Spleen (tissue), 11 donors: ENCODE data around the gene UBA7. TPM values are rescaled to one million over a fixed set of nuclear protein-coding genes. Genes with fewer than 3 reads are reported as not detected.
"Not testable (repeated sequence)": the region's sequence is repeated elsewhere in the genome, so short reads cannot be mapped to it uniquely, and the experiment has no call there.

Experiments used
- DNase-seq: peaks from one replicate; pipeline ENCODE4 v3.0.0-alpha.2; 2020
- H3K27ac ChIP-seq, 8 donors: fragments of 200-600 bp; sonication (generic) in 7 of 8; 1 replicate in 4 of 8; 2 replicates in 4 of 8; pipeline versions ENCODE4 v1.5.0 to v1.8.0; 2016 to 2021; ENCODE audit warnings: inconsistent platforms in 4 of 8, mild to moderate bottlenecking in 4 of 8, moderate library complexity in 1 of 8
- H3K27me3 ChIP-seq, 7 donors: fragments of 200-600 bp; sonication (generic) in 6 of 7; replicated peaks in 1 of 7; 1 replicate in 4 of 7; 2 replicates in 3 of 7; pipeline versions ENCODE4 v1.5.0 to v1.8.0; 2016 to 2021; ENCODE audit warnings: inconsistent platforms in 3 of 7, mild to moderate bottlenecking in 1 of 7
- H3K36me3 ChIP-seq, 6 donors: fragments of 200-600 bp; sonication (generic) in 5 of 6; 1 replicate in 4 of 6; 2 replicates in 2 of 6; pipeline versions ENCODE4 v1.5.0 to v1.8.0; 2016 to 2021; ENCODE audit warnings: inconsistent platforms in 2 of 6
- H3K4me1 ChIP-seq, 6 donors: fragments of 200-600 bp; sonication (generic) in 5 of 6; 1 replicate in 3 of 6; 2 replicates in 3 of 6; pipeline versions ENCODE4 v1.5.0 to v1.8.0; 2016 to 2021; ENCODE audit warnings: inconsistent platforms in 3 of 6
- H3K4me3 ChIP-seq, 8 donors: fragments of 200-600 bp; sonication (generic) in 7 of 8; 1 replicate in 4 of 8; 2 replicates in 4 of 8; pipeline versions ENCODE4 v1.5.0 to v1.8.0; 2016 to 2021; ENCODE audit warnings: inconsistent platforms in 4 of 8, mild to moderate bottlenecking in 4 of 8, moderate library complexity in 2 of 8
- H3K9me3 ChIP-seq, 8 donors: fragments of 200-600 bp; sonication (generic) in 7 of 8; 1 replicate in 4 of 8; 2 replicates in 4 of 8; pipeline versions ENCODE4 v1.5.0 to v1.8.0; 2016 to 2021; ENCODE audit warnings: inconsistent platforms in 4 of 8
- POLR2A ChIP-seq, 3 donors: fragments of 450-650 bp; IDR thresholded peaks; one replicate each; pipeline ENCODE4 v1.5.1; 2017; ENCODE audit warnings: antibody characterized with exemption in 3 of 3, mild to moderate bottlenecking in 1 of 3
- POLR2AphosphoS5 ChIP-seq, 3 donors: sonication (generic); formaldehyde crosslinking; IDR thresholded peaks; one replicate each; pipeline ENCODE4 v1.5.1; 2017; ENCODE audit warnings: antibody characterized with exemption in 3 of 3
- whole genome bisulfite sequencing, 5 donors: extraction: QIAGEN DNeasy Blood & Tissue Kit in 3 of 5; methylation state at CpG; one replicate each; pipeline versions ENCODE4 v1.1.5 to v1.1.7; 2013 to 2018; 5-methylcytosine and 5-hydroxymethylcytosine counted together
- intact Hi-C: fragments of 100-400 bp; cut with DNase I; formaldehyde crosslinking; loops from one replicate; pipeline ENCODE4 v1.15.0; 2023; ENCODE audit warnings: low total_unique reads
- polyA plus RNA-seq, 3 donors: library from polyadenylated mRNA; stranded (reverse); fragments of 200-250 nt; gene quantifications; one replicate each; pipeline ENCODE4 v1.2.1, GENCODE V29; 2013
- total RNA-seq, 7 donors: library from RNA; depleted of rRNA in 3 of 7; stranded (reverse); fragments of >200 nt in 3 of 7; fragmentation: NEBNext Ultra II Directional in 4 of 7; extraction: Animal tissue kit (Norgen Biotek cat#: 25700) in 4 of 7; gene quantifications; one replicate each; pipeline versions ENCODE4 v1.1.0 to v1.2.1, GENCODE V29; 2016 to 2021
- TF ChIP-seq, protein P1 (sequence below), 11 experiments: fragments of 200-600 bp in 7 of 11; fragments of 450-650 bp in 4 of 11; sonication (generic) in 4 of 11; IDR thresholded peaks in 8 of 11; conservative IDR thresholded peaks in 3 of 11; 1 replicate in 7 of 11; 2 replicates in 4 of 11; pipeline versions ENCODE4 v1.4.0 to v1.8.0; 2016 to 2021; ENCODE audit warnings: antibody characterized with exemption in 11 of 11, inconsistent platforms in 4 of 11, mild to moderate bottlenecking in 1 of 11
- donor health status: healthy with polysubstance abuse.
- donor health status: DM: no; HTN: no; CAD: no; lungs with moderate emphysema.
- donor health status: DM: no; HTN: no; CAD: no.
- donor health status: Bipolar disorder and iron deficiency.
- donor health status: healthy.
- donor health status: DM: no; HTN: no; CAD: no.
- donor health status: DM: yes; HTN: yes; CAD: no.

UBA7 gene
- total and polyA plus RNA-seq, 10 donors, result 91.1 to 231 (median 220) TPM

DNA sequence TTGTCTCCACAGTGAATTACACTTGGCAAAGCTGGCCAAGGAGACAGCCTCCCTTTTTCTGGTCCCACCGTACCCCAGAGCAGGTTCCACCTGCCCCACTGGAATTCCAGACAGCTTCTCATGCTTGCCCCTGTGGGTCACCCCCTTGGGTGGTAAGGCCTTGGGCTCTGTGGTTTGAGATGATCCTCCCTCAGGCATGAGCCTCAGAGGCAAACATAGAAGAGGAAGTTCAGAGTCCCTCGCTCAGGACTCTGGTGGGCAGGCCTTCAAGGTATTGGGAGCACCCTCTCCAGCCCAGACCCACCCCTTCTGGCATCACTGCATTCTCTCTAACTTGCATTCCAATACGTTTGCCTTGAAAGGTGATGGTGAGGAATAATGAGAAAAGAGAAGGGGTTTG, 17.6 kb upstream of the UBA7 start:
- 46 to 82% (median 55%) methylated on average over 3 of the region's 3 CpGs for WGBS, 5 donors
- Histone ChIP-seq H3K27me3 (no peaks in the 10 kb centered on the region), H3K27ac (no peak overlapping the region), H3K9me3 (no peaks in the 10 kb centered on the region), H3K4me3 (no peak overlapping the region), H3K4me1 (no peaks in the 10 kb centered on the region), H3K36me3 (peaks cover 0 to 57% (median 0%) of the 10 kb centered on the region in 6 donors)
- no peak for DNase-seq
- TF ChIP-seq POLR2A (IDR thresholded peaks at IDR 0.05), result no peak
- intact Hi-C loops, result no loop called here

DNA sequence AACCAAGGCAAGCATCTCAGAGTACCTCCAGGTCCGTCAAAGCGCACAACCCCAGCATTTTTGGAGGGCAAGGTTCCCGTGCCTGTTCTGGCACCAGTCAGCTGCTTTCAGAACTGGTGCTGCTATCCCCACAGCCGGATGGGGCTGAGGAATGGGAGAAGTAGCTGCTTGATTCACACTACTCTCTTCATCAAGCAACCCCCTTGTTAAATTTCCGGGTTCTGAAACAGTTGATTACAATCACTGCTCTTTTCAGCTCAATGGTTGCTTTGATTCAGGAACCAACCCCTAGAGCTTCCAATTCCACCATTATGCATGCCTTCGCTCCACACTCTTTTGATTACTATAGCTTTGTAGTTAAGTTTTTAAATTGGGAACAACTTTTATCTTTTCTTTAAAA, 12.3 kb upstream of the UBA7 start:
- intact Hi-C loops, result no loop called here
- H3K9me3 ChIP-seq, result no peaks in the 10 kb centered on the region

GRCh38 chr3:49823131-49823530, 9.4 kb upstream of the UBA7 start:
- H3K9me3 ChIP-seq, H3K36me3 ChIP-seq, H3K27ac ChIP-seq, H3K4me3 ChIP-seq, H3K27me3 ChIP-seq, intact Hi-C loops, DNase-seq, H3K4me1 ChIP-seq: not testable (repeated sequence)
- WGBS, 5 donors, result 70 to 99% (median 89%) methylated on average over 3 of the region's 3 CpGs

More for the DNA sequence above, 12.3 kb upstream of the UBA7 start:
- Histone ChIP-seq H3K36me3 (peaks cover 0 to 31% (median 0%) of the 10 kb centered on the region in 6 donors), H3K4me1 (no peaks in the 10 kb centered on the region), H3K27me3 (no peaks in the 10 kb centered on the region), H3K27ac (no peak overlapping the region), H3K4me3 (no peak overlapping the region)
- TF ChIP-seq, protein P1, sequence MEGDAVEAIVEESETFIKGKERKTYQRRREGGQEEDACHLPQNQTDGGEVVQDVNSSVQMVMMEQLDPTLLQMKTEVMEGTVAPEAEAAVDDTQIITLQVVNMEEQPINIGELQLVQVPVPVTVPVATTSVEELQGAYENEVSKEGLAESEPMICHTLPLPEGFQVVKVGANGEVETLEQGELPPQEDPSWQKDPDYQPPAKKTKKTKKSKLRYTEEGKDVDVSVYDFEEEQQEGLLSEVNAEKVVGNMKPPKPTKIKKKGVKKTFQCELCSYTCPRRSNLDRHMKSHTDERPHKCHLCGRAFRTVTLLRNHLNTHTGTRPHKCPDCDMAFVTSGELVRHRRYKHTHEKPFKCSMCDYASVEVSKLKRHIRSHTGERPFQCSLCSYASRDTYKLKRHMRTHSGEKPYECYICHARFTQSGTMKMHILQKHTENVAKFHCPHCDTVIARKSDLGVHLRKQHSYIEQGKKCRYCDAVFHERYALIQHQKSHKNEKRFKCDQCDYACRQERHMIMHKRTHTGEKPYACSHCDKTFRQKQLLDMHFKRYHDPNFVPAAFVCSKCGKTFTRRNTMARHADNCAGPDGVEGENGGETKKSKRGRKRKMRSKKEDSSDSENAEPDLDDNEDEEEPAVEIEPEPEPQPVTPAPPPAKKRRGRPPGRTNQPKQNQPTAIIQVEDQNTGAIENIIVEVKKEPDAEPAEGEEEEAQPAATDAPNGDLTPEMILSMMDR (IDR thresholded peaks at IDR 0.05 in 8 of 11, conservative IDR thresholded peaks at IDR 0.05 in 3 of 11), result no peak
- no peak for TF ChIP-seq POLR2AphosphoS5 (IDR thresholded peaks at IDR 0.05)
- TF ChIP-seq POLR2A (IDR thresholded peaks at IDR 0.05), result no peak
- 78 to 96% (median 94%) methylated on average over 6 of the region's 6 CpGs for WGBS, 5 donors
- DNase-seq, result no peak

DNA sequence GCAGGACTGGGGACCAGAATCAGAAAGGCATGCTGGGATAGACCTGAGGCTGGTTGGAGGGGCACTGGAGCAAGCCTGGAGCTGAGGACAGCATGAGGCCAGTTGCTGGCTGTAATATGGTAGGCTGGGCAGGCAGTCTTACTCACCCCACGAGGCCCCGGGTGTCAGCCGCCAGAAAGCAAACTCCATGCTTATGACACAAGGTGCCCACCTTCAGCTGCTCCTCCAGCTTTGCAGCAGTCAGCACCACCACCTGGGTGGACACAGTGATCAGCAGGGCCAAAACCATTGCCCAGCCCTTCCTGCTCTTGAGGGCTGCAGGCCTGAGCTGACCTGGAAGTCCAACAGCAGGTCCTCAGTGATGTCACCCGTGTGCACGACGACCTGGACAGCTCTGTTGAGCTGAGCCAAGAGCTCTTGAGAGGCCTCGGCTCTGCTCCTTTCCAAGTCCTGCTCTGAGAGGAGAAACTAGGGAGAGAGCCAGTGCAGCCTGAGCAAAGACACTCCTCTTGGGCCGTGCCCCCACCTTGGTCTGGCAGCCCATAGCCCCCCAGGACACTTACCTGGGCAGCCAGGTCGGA, 747 bp downstream of the UBA7 start:
- 23 to 52% (median 32%) methylated on average over 6 to 9 of the region's 9 CpGs for WGBS, 5 donors
- no peak for TF ChIP-seq POLR2A (IDR thresholded peaks at IDR 0.05)
- TF ChIP-seq, protein P1 (IDR thresholded peaks at IDR 0.05 in 8 of 11, conservative IDR thresholded peaks at IDR 0.05 in 3 of 11), result no peak
- TF ChIP-seq POLR2AphosphoS5 (IDR thresholded peaks at IDR 0.05), result no peak
- H3K9me3 ChIP-seq, result no peaks in the 10 kb centered on the region
- DNase-seq, result no peak
- peaks cover 19 to 70% (median 37%) of the 10 kb centered on the region in 6 donors for H3K4me1 ChIP-seq
- peak overlapping the region; percentile 81 to 93 (median 88) for H3K27ac ChIP-seq
- intact Hi-C loops, result no loop called here
- peak overlapping the region; percentile 32 to 77 (median 54) for H3K4me3 ChIP-seq
- no peaks in the 10 kb centered on the region for H3K27me3 ChIP-seq
- H3K36me3 ChIP-seq, result peaks cover 0 to 48% (median 38%) of the 10 kb centered on the region in 6 donors

- 40 to 59% (median 50%) methylated on average over 4 to 13 of the region's 13 CpGs for WGBS, 5 donors
- peaks cover 0 to 56% (median 38%) of the 10 kb centered on the region in 6 donors for H3K36me3 ChIP-seq
- intact Hi-C loops, result no loop called here
- peaks cover 47 to 93% (median 64%) of the 10 kb centered on the region in 6 donors for H3K4me1 ChIP-seq
- TF ChIP-seq, protein P1 (IDR thresholded peaks at IDR 0.05 in 8 of 11, conservative IDR thresholded peaks at IDR 0.05 in 3 of 11), result no peak
- peak in 2 of 3 donors; percentile 53 to 56 for TF ChIP-seq POLR2AphosphoS5 (IDR thresholded peaks at IDR 0.05)
- no peak for DNase-seq
- peak overlapping the region; percentile 83 to 97 (median 93) for H3K27ac ChIP-seq
- H3K27me3 ChIP-seq, result no peaks in the 10 kb centered on the region
- no peaks in the 10 kb centered on the region for H3K9me3 ChIP-seq
- no peak overlapping the region for H3K4me3 ChIP-seq
These were observed 6.2 kb downstream of the UBA7 start for GRCh38 chr3:49807431-49808114.
